Measurements from ENCODE around the gene DAGLA.

- TF ChIP-seq CTCF (conservative IDR thresholded peaks at IDR 0.05) (no peak), ZFX (IDR thresholded peaks at IDR 0.05) (no peak)
Observed at GRCh38 chr11:61711498-61711897, 31.3 kb downstream of the DAGLA start.
